ENCODE measurements around the gene CCL7.

- TF ChIP-seq, protein P1, sequence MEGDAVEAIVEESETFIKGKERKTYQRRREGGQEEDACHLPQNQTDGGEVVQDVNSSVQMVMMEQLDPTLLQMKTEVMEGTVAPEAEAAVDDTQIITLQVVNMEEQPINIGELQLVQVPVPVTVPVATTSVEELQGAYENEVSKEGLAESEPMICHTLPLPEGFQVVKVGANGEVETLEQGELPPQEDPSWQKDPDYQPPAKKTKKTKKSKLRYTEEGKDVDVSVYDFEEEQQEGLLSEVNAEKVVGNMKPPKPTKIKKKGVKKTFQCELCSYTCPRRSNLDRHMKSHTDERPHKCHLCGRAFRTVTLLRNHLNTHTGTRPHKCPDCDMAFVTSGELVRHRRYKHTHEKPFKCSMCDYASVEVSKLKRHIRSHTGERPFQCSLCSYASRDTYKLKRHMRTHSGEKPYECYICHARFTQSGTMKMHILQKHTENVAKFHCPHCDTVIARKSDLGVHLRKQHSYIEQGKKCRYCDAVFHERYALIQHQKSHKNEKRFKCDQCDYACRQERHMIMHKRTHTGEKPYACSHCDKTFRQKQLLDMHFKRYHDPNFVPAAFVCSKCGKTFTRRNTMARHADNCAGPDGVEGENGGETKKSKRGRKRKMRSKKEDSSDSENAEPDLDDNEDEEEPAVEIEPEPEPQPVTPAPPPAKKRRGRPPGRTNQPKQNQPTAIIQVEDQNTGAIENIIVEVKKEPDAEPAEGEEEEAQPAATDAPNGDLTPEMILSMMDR (IDR thresholded peaks at IDR 0.05; ENCODE audit: poor library complexity), result no peak
- TF ChIP-seq EZH2 (IDR thresholded peaks at IDR 0.05; ENCODE audit: borderline replicate concordance), result no peak
Measured at GRCh38 chr17:34305606-34306005, 35.6 kb downstream of the CCL7 start.

All from hepatocyte (in vitro differentiated cells).